Hindlimb muscle (tissue), 1 donor: ENCODE data around the gene ATF3. TPM values are rescaled to one million over a fixed set of nuclear protein-coding genes. Genes with fewer than 3 reads are reported as not detected.
"Not testable (repeated sequence)": the region's sequence is repeated elsewhere in the genome, so short reads cannot be mapped to it uniquely, and the experiment has no call there.

Source experiments
- DNase-seq: peaks from one replicate; pipeline ENCODE4 v3.0.0-alpha.2; 2013
- polyA plus RNA-seq: library from polyadenylated mRNA; unstranded; fragments of 120-200 nt; gene quantifications from one replicate; pipeline ENCODE4 v1.2.1, GENCODE V29; 2013; ENCODE audit not compliant: insufficient read length

ATF3 gene
- polyA plus RNA-seq, 1 donor = 28.8 TPM

DNA sequence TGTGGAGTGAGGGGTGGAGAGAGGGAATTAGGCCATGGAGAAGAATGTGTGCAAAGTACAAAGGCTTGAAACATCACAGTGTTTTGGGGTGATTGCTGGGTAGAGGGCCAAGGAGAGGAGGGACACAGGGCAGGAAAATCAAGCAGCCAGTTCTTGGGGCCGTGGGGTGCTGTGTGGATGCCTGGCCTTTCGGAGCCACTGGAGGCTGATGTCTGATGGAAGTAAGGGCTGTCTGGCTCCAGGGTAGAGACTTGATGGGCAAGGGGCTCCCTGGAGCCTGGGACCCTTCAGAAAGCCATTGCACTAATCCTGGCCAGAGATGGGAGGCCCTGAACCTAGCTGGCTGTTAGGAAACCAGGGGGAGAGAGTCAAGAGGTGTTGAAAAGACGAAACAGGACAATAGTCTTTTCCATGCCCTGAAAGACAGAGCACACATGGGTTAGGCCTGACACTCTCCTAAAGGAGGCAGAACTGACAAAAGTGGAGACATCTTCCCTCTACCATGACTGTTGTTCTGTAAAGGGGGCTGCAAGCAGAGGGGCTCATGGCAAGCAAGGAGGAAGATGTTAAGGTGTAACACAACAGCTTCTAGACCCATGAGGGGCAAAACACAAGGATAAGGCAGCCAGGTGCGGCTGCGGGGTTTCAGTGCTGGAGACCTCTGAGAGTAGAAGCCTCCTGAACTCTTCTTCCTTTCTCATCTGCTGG lies 21.0 kb downstream of the ATF3 start:
- DNase-seq = no peak

- no peak for DNase-seq
Measured at GRCh38 chr1:212630158-212630900, 21.8 kb downstream of the ATF3 start.

GRCh38 chr1:212633161-212633560 lies 24.6 kb downstream of the ATF3 start:
- DNase-seq = no peak

DNA sequence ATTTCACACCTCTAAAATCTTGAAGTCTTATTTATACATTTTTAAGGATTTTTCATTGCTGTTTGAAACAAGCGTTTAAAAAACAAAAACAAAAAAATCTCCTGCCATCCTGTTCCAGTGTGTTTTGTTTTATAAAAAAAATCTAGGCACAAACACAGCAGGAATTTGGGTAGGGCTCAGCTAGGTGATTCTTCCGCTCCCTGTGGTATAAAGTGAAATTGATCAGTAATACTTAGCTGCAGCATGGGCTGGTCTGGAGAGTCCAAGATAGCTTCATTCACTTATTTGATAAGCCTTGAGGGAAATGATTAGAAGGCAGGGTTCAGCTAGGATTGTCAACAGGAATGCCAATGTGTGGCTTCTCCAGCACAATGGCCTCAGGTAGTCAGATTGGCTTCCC lies 25.7 kb downstream of the ATF3 start:
- DNase-seq = no peak

GRCh38 chr1:212635141-212635631 lies 26.6 kb downstream of the ATF3 start:
- DNase-seq = no peak

DNA sequence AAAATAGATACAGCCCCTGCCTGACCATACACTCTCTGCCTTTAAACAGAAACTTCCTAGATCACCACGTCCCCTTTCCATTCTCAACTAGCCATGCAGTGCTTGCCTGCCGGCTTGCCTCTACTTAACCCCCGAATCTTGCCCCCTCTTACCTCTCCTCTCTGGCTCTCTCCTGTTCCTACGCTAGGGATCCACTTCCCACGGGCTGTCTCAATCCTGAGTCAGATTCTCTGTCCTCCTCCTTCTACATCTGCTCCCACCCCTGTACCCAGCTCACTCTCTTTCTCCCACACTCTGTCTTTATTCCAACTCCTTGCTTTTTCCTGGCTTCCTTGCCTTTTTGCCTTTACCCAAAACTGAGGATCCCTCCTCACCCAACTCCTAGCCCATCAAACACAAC lies 29.3 kb downstream of the ATF3 start:
- no peak for DNase-seq

- DNase-seq = no peak
Measured at GRCh38 chr1:212638492-212639151, 30.1 kb downstream of the ATF3 start.

- DNase-seq = not testable (repeated sequence)
Measured at GRCh38 chr1:212639524-212639923, 31.0 kb downstream of the ATF3 start.

DNA sequence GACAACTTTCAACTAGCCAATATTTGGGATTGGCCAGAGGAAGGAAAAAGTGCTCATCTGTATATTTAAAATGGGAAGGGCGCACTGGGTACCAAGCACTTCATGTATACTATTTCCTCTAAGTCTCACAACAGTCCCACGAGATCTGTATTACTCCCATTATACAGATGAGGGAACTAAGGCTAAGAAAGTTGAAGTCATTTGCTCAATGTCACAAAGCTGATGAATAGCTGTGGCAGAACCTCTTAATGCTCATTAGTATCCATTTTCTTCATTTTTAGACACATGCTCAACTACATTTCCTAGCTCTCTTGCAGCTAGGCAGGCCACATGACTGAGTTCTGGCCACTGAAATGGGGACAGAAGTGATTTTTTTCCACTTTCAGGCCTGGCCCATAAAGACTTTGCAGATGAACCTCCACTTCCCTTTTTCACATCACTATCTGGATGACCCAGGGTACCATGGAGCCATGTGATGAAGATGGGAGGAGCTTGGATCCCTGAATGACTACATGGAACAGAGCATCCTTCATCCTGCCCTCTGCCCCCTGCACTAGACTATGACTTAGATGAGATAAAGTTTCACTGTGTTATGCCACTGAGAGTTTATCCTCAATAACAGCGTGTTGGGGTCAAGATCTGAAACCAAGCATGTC lies 31.8 kb downstream of the ATF3 start:
- DNase-seq = no peak

- no peak for DNase-seq
Measured at GRCh38 chr1:212641956-212642355, 33.4 kb downstream of the ATF3 start.

- no peak for DNase-seq
Measured at GRCh38 chr1:212643877-212644276, 35.3 kb downstream of the ATF3 start.

DNA sequence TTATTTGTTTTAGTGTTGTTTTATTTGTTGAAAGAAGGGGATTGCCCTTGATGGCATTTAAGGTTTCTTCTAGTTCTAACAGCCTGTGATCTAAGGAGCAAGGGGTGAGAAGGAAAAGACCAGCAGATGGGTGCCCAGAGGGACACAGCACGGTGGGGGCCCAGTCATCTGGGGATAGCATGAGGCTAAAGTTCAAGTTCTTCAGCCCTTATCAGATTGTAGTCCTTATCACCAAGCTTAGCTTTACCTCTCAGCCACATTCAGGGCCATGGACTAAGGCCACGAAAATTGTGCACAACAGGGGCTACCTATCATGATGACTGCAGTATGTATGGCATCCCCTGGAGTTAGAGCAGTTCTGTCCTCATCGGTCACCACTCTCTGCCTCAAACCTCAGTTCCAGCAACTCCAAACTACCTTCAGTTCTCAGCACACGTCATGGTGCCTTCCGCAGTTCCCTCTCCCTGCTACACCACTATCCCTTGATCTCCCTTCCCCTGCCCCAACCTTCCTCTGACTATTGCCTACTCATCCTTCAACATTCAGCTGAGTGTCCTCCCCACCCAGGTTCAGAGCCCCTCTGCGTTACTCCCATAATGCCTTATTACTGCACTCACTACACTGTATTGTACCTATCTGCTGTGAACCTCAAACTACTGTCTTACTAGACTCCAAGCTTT lies 36.4 kb downstream of the ATF3 start:
- DNase-seq = no peak

GRCh38 chr1:212645546-212646543 lies 37.3 kb downstream of the ATF3 start:
- DNase-seq = no peak

GRCh38 chr1:212646588-212646987 lies 38.0 kb downstream of the ATF3 start:
- DNase-seq = no peak

DNA sequence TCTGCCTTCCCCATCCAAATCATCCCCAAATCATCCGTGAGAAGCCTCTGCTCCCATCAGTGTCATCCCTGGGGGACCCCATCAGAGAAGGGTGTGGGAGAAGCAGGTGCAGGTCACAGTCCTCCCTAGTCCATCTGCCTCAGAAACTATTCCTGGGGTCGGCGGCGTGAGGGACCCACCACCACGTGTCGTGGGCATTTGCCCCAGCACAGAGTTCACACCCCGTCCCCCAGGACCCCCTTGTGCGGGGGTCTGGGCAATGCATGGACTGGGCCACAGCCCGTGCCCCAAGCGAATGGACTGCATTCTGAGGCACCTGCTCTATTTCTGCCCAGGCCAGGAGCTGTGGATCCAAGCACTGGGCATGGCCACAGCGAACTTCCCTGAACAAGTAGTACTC lies 38.4 kb downstream of the ATF3 start:
- DNase-seq = no peak

GRCh38 chr1:212648431-212648830 lies 39.9 kb downstream of the ATF3 start:
- DNase-seq = no peak

DNA sequence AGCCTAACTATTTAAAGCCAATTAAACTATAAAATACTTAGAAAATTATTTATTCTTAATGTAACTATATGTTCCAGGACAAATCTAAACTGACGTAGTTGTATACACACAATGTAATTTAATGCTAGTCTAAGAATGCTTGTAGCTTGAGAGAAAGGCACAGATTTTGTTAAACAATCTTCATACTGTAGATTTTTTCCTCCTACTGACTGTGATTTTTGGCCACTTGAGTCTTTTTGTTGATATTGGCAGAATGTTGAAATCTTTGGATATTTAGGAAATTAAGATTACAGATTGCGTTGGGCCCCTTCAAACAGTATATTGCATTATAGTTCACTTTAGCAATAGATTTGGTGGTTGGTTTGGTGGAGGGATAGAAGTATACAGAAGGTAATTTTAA lies 40.5 kb downstream of the ATF3 start:
- no peak for DNase-seq

- no peak for DNase-seq
Measured at GRCh38 chr1:212650228-212650627, 41.7 kb downstream of the ATF3 start.

DNA sequence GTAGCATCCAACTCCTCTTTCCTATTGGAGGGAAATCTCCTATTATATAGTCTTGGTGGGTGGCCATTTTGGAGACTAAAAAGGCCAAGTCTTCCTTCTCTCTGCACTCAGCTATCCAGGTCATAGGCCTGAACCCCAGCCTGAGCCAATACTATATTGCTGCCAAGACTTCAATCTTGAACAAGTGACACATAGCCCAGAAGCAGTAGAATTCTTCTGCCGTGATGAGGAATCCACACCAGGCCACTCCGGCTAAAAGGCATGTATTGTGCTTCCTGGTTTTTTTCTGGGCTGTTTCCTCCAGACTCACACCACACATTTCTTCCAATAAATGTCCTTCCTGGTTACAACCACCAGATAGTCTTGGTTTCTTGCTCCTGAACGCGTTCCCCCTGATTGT lies 43.0 kb downstream of the ATF3 start:
- no peak for DNase-seq

DNA sequence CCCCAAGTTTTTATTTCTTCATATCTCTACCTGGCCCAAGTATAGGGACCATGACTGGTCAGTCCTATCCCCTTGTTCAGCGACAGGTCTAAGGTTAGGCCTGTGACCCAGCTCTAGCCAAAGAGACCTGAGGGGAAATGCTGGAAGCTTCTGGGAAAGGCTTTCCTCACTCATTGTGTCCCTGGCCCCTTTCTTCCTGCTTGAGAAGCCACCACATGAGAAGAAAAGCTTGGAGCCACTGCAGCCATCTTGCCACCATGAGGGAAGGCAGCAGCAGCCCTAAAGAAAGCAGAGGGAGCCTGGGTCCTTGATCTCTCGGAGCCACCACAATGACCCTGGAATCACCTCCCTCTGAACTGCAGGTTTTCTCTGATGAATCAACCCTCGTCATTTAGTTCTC lies 43.4 kb downstream of the ATF3 start:
- DNase-seq = no peak

DNA sequence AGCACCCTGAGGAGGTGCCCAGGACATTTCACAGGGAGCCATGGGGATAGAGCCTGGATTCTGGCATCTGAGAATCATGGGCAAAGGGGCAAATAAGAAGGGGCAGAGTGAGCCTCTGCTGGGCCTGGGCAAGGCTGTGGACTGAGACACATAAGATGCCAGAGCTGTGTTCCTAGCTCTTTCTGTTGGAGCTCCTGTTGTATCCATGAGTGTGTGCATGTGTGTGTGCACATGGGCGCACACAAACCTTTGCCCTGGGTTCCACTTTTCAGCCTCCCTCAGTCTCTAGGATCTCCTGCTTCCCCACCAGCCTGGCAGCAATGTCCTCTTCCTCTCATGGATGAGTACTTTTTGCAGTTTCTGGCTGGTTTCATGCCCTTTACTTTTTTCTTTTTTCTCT lies 44.0 kb downstream of the ATF3 start:
- no peak for DNase-seq
